IPS-15b (cell line): Measurements from ENCODE around the gene RARRES1.

Experiments
- H3K27me3 ChIP-seq: one replicate; pipeline ENCODE4 v1.6.1; 2013; ENCODE audit warnings: low read length; ENCODE audit not compliant: control insufficient read depth, insufficient read depth
- H3K36me3 ChIP-seq: one replicate; pipeline ENCODE4 v1.6.1; 2013; ENCODE audit warnings: low read length; ENCODE audit not compliant: control insufficient read depth, insufficient read depth
- H3K4me1 ChIP-seq: one replicate; pipeline ENCODE4 v1.6.1; 2013; ENCODE audit warnings: mild to moderate bottlenecking, low read length; ENCODE audit not compliant: control insufficient read depth, insufficient read depth
- H3K4me3 ChIP-seq: one replicate; pipeline ENCODE4 v1.5.1; 2013; ENCODE audit warnings: low read depth, low read length
- H3K9ac ChIP-seq: one replicate; pipeline ENCODE4 v1.6.1; 2013; ENCODE audit warnings: low read depth, mild to moderate bottlenecking, low read length
- H3K9me3 ChIP-seq: one replicate; pipeline ENCODE4 v1.6.1; 2013; ENCODE audit warnings: mild to moderate bottlenecking, low read length; ENCODE audit not compliant: control insufficient read depth, insufficient read depth

RARRES1 gene

DNA sequence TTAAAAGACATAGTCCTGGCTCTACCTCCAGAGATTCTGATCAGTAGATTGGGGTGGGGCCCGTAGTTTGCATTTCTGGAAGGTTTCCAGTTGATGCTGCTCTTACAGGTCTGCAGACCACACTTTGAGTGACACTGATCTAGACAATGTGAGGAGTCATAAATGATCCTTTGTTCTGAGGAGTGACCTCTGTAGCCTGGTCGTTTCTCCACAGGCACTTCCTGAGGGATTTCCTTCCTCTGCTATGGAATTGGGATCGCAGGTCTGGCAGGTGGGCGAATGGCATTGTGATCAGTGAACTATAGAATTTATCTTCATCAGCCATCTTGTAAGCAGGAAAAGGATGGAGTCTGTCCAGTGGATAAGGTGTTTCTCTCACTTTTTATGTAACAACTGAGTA, 82.5 kb downstream of the RARRES1 start:
- no peaks in the 10 kb centered on the region for H3K9me3 ChIP-seq
- no peak overlapping the region for H3K9ac ChIP-seq
- no peak overlapping the region for H3K4me3 ChIP-seq
- no peaks in the 10 kb centered on the region for H3K4me1 ChIP-seq
- H3K36me3 ChIP-seq, result peaks cover 6% of the 10 kb centered on the region
- H3K27me3 ChIP-seq, result no peaks in the 10 kb centered on the region
